ENCODE results near the gene CARS2. TPM values are rescaled to one million over a fixed set of nuclear protein-coding genes. Genes with fewer than 3 reads are reported as not detected.

CARS2 gene
- total and polyA plus RNA-seq, 2 donors (not counting 3 experiments of a cell fraction or from before 2014, with no cell fraction given) = 42.0 to 51.2 TPM

DNA sequence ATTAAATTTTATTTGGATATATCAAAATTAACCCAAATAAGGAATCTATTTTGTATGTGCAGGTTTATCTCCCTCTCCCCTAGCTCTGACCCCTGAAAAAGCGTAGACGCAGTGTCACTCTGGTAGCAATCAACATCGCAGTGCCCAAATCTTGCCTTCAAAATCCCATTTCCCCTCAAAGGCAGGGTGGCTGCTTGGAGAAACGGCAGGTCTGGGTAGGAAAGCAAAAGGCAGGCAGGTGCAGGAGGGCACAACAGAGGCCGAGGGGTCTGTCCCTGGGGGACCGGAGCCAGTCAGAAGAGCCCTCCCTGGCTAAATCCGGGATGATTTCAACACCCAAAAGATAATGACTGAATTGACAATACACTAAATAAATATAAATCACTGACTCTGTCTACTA is 48.7 kb downstream of the CARS2 start:
- FAIRE-seq (no peak), DNase-seq (ENCODE audit: low read depth, low spot score) (no peak)
- Histone ChIP-seq H4K20me1 (replicated peaks; ENCODE audit: control insufficient read depth, extremely low read depth, insufficient read depth, low read length) (no peaks in the 10 kb centered on the region), H3K79me2 (ENCODE audit: control insufficient read depth, insufficient read depth, low read length) (no peaks in the 10 kb centered on the region), H3K9me3 (replicated peaks; ENCODE audit: control insufficient read depth, insufficient read depth, low read length) (no peaks in the 10 kb centered on the region), H3K4me3 (replicated peaks in 1 of 3; ENCODE audit: insufficient read depth in 1 of 3, low read depth in 1 of 3, low read length in 3 of 3) (no peak overlapping the region), H3K27me3 (ENCODE audit: control insufficient read depth in 2 of 2, insufficient read depth in 2 of 2, low read length in 2 of 2) (no peaks in the 10 kb centered on the region), H3K4me1 (ENCODE audit: control insufficient read depth, extremely low read depth, insufficient read depth, low read length) (no peaks in the 10 kb centered on the region), H3K9ac (replicated peaks; ENCODE audit: extremely low read depth, insufficient read depth, low read length) (no peak overlapping the region), H3K36me3 (ENCODE audit: control insufficient read depth in 2 of 2, extremely low read depth in 1 of 2, insufficient read depth in 2 of 2, low read length in 2 of 2) (no peaks in the 10 kb centered on the region), H3K9me1 (replicated peaks; ENCODE audit: control insufficient read depth, extremely low read depth, insufficient read depth, low read length) (no peaks in the 10 kb centered on the region), H3K27ac (ENCODE audit: insufficient read depth, low read depth, low read length) (no peak overlapping the region), H2AFZ (ENCODE audit: low read depth, low read length) (no peak overlapping the region), H3K4me2 (ENCODE audit: insufficient read depth, low read length) (no peak overlapping the region)
- no peak for TF ChIP-seq GATA2 (IDR thresholded peaks at IDR 0.05; ENCODE audit: insufficient read depth, insufficient read length, low read depth, low read length)
- TF ChIP-seq, protein P1, sequence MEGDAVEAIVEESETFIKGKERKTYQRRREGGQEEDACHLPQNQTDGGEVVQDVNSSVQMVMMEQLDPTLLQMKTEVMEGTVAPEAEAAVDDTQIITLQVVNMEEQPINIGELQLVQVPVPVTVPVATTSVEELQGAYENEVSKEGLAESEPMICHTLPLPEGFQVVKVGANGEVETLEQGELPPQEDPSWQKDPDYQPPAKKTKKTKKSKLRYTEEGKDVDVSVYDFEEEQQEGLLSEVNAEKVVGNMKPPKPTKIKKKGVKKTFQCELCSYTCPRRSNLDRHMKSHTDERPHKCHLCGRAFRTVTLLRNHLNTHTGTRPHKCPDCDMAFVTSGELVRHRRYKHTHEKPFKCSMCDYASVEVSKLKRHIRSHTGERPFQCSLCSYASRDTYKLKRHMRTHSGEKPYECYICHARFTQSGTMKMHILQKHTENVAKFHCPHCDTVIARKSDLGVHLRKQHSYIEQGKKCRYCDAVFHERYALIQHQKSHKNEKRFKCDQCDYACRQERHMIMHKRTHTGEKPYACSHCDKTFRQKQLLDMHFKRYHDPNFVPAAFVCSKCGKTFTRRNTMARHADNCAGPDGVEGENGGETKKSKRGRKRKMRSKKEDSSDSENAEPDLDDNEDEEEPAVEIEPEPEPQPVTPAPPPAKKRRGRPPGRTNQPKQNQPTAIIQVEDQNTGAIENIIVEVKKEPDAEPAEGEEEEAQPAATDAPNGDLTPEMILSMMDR (IDR thresholded peaks at IDR 0.05; ENCODE audit: extremely low read depth in 1 of 2, insufficient read depth in 1 of 2, low read depth in 1 of 2, low read length in 2 of 2) = no peak
- no peak for TF ChIP-seq POLR2AphosphoS5 (IDR thresholded peaks at IDR 0.05; ENCODE audit: insufficient read depth, low read depth, low read length)
- TF ChIP-seq MYC (IDR thresholded peaks at IDR 0.05; ENCODE audit: low read depth, low read length) = no peak
- TF ChIP-seq EZH2 (IDR thresholded peaks at IDR 0.05; ENCODE audit: borderline replicate concordance, low read depth, low read length, severe bottlenecking) = no peak
- no peak for TF ChIP-seq POLR2A (IDR thresholded peaks at IDR 0.05; ENCODE audit: low read depth, low read length)
- TF ChIP-seq JUN (IDR thresholded peaks at IDR 0.05; ENCODE audit: borderline replicate concordance, insufficient read depth, insufficient read length, low read depth) = no peak
- TF ChIP-seq FOS (IDR thresholded peaks at IDR 0.05; ENCODE audit: borderline replicate concordance, insufficient read depth, low read length) = no peak
- TF ChIP-seq, protein P2, sequence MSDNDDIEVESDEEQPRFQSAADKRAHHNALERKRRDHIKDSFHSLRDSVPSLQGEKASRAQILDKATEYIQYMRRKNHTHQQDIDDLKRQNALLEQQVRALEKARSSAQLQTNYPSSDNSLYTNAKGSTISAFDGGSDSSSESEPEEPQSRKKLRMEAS (IDR thresholded peaks at IDR 0.05; ENCODE audit: insufficient read depth, insufficient read length) = no peak
- intact Hi-C loops (cut with micrococcal nuclease) (no loop called here), dilution Hi-C loops (cut with MboI; ENCODE audit: extremely low pct_ligation_motif_present, low sequenced_read_pairs) (no loop called here)
- POLR2A ChIA-PET = no interaction called here
- BruUV-seq (replicated peaks) = no TSS peak
- CTCF ChIA-PET = interaction anchor here (0.7 kb wide), 1 partner anchor 10 kb away, joined by 3 read pairs; no protein-coding TSS in a partner anchor
